ENCODE measurements around the gene NUDT14.

NUDT14 gene

DNA sequence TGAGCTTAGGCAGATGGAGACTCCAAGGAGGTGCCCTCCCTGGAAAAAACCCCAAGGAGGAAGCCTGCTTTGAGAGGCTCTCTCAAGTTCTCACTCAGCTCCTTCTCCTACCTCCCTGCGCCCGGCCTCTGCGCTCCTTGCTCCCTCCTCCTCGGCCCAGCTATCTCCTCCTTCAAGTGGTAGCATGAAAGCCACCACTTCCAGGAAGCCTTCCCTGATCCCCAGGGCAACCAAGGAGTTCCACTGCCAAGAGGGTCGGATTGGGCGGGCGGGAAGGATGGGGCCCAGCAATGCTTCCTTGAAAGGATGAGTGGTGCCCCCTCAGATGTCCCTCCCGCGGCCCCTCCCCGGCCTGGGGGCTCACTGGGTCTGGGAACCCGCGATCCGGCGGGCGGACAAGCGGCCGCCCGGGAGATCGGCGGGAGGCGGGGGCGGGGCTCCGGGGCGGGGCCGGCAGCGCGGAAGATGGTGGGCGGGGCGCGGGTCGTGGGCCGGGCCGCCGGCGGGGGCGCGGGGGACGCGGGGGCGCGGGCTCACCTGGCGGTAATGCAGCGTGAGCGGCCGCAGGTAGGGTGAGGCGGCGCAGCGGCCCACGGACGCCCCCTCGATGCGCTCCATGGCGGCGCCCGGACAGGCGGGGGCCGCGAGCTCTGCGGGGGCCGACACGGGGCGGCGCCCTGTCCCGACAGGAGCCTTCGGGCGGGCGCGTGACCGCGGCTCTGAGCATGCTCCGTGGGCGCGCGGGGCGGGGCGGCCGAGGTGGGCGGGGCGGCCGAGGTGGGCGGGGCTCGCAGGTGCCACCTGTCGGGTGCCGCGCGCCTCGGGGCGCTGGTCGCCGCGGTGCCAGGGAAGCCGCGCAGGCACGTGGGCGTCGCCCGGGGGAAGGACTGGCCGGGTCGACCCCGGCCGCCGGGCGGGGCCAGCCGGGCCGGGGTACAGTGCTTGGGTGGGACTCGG lies at the start of gene NUDT14:
TSS of gene NUDT14 (minus strand) at position 721 of the 957 bp plus-strand sequence. CDS start at position 618, 103 bp downstream.
- DNase-seq, result peak; percentile 28 to 55

DNA sequence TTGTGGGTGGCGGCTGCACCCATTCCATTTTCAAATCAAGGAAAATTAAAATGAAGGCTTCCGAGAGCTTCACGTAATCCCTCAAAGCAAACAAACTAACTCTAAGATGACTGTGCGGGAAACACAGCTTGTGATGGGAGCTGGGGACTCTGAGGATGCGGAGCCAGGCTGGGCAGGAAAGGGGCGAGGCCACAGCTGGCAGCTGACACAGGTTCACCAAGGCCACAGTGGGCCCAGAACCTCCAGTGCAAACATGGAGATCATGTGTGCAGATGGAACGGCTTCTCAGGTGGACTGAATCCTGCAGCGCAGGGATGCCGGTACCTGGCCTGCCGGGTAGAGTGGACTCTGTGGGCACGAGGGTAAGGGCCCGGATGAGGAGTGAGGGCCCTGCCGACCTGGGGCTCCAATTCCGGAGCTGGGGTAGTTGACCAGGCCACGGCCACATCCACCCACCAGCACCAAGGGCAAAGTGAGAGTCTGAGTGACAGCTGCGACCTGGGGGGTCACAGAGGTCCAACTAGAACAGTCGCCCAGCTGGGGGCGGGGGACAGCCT lies 48.1 kb upstream of the NUDT14 start:
- DNase-seq, result no peak

DNA sequence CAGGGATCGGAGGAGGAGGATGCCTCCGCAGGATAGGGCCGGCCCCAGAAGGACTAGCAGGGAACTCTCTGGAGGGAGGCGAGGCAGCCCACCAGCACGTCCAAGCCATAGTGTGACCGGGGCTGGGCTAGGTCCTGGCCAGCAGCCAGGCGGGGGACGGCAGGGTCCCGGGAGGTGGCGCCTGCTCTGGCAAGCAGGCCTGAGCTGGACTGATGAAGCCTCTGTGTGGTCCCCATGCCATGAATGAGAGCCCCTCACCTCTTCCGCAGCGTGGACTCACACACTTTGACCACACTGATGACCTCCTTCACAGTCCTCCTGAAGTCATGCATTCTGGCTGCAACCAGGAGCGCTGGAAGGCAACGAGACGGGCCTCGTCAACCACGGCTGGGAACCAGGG lies 47.5 kb upstream of the NUDT14 start:
- no peak for DNase-seq

DNA sequence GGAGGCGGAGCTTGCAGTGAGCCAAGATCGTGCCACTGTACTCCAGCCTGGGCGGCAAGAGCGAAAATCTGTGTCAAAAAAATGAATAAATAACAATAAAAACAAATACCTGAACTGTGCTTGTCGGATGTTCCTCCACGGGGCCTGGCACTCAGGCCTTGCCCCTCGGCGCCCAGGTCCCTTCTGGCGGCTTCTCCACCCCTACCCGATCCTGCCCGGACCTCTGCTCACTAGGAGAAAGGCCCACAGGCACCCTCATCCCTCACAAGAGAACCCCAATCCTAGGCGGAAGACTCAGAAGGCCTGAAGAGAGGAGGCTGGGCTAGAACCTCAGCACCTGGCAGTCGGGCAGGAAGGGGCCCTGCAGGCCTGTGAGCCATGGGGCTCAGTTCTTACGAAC lies 46.2 kb upstream of the NUDT14 start:
- no peak for DNase-seq

DNA sequence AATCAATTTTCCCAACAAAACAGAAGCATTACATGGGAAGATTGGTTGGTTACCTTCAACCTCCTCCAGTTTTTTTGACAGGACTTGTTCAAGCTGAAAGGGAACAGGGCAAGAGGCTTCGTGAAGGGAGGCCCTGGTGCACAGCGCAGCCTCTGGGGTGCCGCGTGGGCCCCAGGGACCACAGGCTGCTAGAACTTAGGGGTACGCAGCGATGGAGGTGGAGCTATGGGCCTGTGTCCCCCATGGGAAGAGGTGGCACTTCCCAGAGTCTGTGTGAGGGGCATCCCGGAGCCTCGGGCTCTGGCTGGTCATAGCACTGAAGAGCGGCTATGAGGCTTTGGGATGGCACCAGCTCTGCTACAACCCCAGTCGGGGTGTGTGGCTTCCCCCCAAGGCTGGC lies 45.1 kb upstream of the NUDT14 start:
- DNase-seq, result no peak

DNA sequence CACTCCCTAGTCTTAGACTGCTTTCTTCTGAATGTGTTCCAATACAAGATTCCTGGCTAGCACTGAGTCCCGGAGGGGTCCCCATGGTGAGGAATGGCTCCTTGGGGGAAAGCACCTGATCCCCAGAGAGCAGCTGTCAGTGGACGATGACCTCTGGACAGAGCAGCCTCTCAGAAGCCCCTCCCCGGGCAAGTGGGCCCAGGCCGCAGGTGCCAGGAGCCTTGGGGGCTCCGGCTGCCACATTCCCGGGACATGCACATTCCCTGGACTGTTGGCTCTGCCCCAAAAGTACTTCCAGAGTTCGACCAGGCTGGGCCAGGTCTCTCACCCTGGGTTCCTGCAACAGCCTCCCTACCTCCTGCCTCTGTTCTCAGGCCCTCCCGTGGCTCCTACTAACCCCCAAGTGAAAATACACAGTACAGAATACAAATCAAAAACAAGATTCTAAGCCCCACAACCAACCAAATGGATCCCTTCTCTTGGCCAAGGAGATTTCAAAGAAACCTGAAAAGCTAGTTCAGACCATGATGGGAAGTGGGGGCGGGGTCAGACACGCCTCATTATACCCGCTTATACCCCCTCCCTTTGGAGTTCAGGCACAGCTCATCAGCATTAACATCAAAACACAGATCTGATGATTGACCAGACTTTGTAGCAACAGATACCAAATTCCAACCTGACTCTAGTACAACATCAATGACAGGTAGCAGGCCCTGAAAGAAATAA lies 43.9 kb upstream of the NUDT14 start:
- no peak for DNase-seq

DNA sequence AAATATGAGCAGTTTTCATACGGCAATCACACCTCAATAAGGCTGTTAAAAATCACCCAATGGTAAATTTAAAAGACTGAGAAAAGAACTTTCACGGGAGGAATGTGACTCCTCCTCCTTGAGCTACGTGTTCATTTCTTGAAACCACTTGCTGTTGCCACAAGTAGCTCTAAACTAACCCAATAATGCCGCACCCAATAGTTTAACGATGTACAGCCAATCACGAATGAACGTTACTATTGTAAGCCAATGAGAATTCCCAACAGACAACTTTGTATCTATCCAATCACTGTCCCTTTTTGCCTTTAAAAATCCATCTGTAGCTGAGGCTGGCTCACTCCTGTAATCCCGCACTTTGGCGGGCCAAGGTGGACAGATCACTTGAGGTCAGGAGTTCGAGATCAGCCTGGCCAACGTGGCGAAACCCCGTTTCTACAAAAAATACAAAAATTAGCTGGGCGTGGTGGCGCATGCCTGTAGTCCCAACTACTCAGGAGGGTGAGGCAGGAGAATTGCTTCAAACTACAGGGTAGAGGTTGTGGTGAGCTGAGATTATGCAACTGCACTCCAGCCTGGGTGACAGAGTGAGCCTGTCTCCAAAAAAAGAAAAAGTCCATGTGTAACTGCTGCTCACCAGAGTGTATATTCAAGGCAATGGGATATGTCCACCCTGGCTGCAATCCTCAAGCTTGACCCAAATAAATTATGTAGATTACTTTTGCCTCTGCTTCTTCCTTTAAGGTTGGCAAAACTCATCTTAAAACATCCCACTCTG lies 42.8 kb upstream of the NUDT14 start:
- DNase-seq, result no peak

DNA sequence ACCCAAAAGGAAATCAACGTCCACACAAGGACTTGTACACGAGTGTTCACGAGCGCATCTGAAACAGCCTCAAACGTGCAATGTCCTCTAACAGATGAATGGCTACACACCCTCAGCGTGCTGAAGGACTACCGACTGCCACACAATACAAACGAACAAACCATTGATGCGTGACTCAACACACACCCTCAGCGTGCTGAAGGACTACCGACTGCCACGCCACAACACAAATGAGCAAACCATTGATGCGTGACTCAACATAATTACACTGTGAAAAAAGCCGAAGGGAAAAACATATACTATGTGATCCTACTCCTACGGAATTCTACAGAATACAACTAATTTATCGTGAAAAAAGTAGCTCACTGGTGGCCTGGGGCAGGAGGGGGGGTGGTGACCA lies 42.1 kb upstream of the NUDT14 start:
- DNase-seq, result no peak

DNA sequence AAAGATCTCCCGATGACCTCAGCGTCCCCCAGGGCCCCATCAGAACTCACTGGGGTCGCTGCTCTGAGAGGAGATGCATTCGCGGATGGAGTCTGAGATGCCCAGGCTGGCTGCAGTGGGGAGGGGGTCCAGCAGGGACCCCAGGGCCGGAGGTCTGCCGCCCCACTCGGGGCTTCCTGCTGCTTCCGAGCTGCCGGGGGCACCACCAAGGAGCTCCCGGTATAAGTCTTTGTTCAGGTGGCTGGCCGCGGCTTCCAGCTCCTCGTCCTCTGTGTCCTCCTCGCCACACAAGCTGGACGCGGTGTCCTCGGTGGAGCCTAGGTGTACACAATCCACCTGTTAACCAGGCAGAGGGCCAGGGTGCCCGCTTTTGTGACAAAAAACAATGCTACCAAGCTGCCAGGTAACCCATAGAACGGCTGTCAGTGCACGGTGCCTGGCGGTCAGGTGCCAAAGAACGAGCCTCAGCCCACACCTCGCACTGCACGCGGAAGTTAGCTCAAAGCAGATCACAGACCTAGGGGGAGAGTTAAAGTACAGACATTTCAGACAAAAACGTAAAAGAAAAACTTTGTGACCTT lies 40.6 kb upstream of the NUDT14 start:
- DNase-seq, result no peak

DNA sequence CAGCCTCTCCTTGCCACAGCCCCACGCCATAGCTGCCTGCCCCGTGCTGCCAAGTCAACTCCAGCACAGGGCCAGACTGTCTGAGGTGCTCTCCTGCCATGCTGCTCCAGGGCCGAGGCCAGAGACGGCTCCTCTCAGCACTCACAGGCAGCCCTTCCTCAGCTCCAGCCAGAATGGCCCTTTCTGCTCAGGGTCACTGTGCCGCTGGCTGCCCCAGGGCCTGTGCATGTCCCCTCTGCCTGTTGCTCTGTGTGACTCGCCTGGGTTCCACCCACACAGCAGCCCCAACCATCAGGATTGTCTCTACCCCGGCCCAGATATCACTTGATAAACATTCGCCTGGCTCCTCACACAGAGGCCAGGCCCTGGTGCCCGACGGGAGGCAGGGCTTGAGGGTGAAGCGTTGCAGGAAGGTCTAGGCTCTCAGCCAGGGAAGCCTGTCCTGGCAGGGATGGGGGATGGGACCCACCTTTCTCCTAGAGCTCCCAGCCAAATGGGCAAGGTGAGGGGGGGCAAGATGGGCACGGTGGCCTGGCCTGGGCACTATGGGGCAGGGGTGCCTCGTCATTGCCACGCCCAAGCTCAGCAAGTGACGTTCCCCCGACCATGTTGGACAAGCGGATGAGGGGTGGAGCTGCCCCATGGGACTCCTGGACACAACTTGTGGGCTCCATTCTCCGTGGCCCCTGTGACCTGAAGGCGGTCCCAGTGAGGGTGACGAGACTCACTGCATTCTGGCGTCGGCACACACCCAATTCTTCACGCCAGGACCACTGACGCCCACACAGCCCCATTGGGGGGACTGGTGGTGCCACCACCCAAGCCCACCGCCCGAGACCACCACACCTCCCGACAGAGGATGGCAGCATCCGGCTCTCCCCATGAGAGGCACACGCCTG lies 39.8 kb upstream of the NUDT14 start:
- no peak for DNase-seq

DNA sequence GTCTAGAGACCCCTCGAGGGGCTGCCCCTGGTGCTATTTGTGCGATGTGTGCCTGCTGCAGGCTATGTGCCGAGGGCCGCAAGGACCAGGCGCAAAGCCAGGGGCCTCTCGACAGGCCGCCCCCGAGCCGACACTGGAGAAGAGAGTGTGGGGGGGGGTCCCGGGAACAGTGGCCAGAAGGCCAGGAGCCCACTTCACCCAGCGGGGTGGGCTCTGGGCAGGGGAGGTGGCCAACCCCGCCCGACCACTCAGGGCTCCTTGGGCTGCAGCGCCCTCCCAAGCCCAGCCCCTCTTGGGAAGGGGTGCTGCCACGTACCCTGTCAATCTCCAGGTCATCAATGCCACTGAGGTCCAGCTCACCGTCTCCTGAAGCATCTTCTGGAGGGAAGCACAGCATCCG lies 38.6 kb upstream of the NUDT14 start:
- DNase-seq, result no peak

DNA sequence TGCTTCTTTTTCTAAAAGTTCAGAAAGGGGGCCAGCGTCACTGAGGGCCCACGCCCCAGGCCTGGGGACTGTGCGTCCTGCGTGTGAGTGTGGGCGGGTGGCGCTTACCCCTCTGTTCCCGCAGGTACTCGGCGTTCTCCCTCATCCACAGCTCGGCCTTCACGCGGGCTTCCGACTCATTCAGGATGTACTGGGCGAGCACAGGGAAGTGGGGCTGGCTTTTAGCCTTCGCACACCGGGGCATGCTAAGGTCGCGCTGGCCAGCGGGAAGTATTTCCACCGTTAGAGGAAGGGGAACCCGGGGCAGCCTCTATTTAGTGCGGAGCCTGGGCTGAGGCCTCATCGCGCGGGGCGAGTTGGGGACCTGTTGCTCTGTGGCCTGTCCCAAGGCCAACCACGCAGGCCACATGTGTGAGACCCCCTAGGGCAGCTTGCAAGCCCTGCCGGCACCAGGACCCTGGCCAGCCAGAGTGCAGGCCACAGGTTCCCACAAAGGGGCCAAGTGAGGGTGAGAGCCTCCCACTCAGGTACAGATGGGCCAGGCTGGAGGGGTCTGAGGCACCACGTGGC lies 38.0 kb upstream of the NUDT14 start:
- no peak for DNase-seq

DNA sequence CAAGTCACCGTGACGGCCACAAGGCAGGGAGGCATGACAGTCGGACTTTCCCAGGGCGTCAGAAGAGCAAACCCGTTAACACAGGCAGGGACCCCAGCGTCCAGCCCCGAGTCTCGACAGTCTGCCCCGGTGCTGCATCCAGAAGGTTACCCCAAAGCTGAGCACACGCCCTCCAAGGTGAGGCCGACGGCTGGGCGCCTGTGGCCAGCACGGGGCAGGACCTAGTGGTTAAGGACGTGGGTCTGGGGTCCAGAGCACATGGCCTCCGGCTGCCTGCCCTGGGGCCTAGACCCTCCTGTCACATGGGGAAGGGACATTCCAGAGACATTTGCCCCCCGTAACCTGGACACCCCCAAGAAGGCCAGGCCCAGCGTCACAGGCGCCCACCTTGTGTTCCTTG lies 37.5 kb upstream of the NUDT14 start:
- DNase-seq, result no peak

DNA sequence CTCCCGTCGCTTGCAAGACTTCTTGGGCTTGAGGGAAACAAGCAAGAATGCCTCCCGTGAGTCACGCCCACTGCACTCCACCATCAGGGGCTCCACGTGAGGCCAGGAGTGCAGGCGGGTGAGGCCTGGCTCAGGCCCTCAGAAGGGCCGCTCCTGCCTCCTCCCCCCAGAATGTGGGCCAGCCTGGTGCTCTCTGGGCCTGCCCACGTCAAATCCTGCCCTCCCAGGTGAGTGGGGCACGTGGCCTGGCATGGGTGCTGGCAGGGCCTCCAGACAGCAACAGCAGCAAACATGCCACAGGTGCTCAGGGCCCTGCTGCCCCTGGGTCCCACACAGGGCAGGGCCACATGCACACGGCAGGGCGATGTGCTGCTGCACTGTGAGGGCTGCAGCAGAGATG lies 36.7 kb upstream of the NUDT14 start:
- DNase-seq, result no peak

DNA sequence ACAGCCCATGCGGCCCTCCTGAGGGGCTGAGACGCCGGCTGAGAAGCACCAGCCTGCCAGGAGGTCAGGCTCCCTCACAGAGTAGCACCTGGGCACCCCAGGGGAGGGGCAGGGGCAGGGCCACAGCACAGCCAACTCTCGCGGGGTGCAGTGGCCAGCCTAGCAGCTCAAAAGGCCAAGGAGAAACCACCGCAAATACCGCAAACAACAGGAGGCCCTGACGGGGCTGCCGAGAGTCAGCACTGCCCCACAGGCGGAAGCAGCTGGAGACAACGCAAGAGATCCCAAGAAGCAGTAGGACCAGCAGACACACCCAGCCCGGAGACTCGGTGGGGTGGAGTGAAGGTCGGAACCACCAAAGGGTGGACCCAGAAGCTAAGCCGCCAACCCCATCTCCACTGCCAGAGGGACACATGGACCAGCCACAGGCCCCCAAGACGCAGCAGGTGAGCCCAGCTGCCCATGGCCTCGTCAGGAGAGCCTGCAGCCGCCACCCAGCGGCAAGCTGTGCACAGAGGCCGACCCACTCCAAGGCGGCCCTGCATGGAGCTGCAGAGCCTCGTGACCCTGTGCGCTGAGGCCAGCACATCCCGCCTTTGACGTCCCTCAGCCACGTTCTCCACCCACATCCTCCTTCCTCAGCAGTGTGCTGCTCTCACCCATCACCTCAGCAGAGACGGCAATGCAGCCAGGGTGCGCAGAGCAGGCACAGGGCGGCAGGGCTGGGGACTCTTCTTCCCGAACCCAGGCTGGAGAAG lies 35.6 kb upstream of the NUDT14 start:
- DNase-seq, result no peak

DNA sequence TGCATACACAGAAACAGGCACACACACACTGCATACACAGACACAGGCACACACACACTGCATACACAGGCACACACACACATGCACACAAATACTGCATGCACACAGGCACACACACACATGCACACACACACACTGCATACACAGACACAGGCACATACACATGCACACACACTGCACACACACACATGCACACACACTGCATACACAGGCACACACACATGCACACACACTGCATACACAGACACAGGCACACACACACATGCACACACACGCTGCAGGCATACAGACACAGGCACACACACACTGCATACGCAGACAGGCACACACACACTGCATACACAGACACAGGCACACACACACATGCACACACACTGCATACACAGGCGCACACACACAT lies 34.5 kb upstream of the NUDT14 start:
- DNase-seq, result no peak

DNA sequence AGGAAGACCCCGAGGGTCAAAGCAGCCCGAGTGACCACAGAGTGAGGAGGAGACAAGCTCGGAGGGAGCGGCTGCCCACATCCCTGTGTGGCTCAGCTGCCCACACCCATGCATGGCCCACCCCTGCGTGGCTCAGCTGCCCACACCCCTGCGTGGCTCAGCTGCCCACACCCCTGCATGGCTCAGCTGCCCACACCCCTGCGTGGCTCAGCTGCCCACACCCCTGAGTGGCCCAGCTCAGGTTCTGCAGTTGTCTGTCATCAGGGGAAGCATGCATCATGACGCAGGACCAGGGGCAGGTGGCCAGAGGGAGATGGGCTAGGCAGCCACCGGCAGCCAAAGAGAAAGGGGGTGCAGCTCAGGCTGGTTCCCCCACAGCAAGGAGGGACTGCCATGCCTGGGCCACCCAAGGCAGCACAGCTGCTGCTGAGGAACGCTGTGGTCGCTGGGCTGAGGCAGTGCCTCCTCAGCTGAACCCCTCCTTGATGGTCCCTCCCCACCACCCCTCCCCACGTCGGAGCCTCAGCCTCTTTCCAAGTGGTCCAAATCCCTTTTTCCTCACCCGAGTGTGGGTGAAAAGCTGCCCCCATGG lies 33.3 kb upstream of the NUDT14 start:
- no peak for DNase-seq

DNA sequence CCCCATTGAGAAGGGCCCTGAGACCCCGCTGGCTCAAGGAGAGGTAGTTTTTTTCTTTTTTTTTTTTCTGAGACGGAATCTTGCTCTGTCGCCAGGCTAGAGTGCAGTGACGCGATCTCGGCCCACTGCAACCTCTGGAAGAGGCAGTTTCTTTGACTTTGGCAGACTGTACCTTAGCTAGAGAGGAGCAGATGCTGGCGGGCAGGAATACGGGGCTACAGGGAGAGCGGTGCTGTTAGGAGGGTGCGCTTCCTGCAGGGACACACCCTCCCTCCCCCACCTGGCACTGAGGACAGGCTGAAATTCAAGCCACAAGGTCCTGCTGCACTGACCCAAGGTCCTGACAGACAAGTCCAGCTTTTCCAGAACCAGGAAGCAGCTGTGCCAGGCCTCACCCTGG lies 32.2 kb upstream of the NUDT14 start:
- DNase-seq, result no peak

DNA sequence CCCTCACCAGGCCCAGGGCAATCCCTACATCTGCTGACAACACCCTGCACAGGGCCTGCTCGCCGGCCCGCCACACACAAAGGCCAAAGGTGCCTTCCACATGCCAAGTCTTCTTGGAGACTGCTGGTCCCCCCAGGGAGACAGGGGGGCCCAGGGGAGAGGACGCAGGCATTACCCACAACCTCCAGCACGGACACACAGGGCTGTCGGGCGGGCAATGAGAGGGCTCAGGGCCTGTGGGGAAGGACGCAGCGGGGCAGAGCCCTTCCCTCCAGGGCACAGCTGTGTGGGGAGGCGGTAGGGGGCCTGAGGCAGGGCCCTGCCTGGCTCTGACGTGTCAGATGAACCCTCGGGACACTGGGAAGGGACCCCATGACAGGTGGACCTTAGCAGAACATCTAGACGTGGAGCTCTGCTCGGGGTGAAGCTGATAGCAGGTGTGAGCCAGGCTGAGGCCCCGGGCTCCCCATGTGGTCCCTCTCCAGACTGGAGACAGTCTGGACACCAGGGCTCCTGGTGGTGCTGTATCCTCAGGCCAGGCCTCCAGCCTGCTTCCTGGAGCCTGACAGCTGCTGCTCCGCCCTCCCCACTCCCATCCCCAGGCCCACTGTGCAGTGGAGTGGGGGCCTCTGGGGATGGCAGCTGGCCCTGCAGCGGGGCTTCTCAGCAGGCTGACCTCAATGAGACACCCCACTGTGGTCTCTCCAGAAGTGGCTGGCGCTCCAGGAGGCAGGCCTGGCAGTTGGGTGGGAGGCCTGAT lies 31.6 kb upstream of the NUDT14 start:
- no peak for DNase-seq
